ENCODE data around the gene LMAN2. TPM values are rescaled to one million over a fixed set of nuclear protein-coding genes. Genes with fewer than 3 reads are reported as not detected.

Gene LMAN2
- total RNA-seq, 1 donor from 2014 or later = 103 TPM

DNA sequence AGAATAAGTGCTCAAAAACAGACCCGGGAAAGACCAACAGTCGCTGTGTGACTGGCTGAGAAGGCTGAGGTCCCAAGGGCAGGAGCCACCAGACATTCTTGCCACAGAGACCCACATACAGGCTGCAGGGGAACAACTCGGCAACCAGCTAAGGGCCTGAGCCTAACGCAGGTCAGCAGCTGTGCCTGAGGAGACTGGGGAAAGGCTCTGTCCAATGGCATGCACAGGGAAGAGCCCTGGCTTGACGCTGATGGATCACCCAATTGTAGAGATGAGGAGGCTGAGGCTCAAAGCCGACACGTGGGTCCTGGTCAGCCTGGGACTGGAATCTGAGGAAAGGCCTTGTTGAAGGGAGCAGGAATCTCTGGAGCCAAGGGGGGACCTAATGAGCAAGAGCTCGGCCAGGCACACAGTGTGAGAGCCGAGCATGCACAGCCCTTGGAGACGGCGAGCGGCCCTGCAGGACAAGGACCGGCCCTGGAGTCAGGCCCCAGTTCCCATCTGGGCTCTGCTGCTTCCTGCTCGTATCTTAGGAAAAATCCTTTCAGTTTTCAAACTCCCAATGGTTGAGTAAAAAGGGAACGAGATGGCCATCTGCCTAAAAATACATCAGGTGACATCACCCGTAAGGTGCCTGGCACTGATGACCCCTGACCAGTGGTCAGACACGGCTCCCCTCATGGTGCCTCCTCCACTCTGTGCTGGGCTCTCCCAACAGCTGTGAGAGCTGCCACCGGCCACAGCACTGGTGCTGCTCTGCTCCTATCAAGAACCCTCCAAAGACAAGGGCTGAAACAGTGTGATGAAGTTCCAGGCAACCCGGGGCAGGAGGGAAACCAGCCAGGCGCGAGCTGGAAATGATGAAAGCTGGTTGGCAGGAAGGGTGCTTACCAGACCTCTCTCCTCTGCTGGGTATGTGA is 16.4 kb downstream of the LMAN2 start:
- H3K4me3 ChIP-seq (ENCODE audit: insufficient read depth, low read depth, low read length) = no peak overlapping the region
- no peaks in the 10 kb centered on the region for H3K27me3 Mint-ChIP-seq (ENCODE audit: low read depth, unreplicated experiment)
- no peak overlapping the region for H3K9ac ChIP-seq (ENCODE audit: low read length)
- H3K4me2 ChIP-seq (ENCODE audit: low read length) = no peak overlapping the region
- H3K79me2 ChIP-seq (ENCODE audit: insufficient read depth, low read length) = peaks cover 24% of the 10 kb centered on the region
- H3K36me3 Mint-ChIP-seq (ENCODE audit: low read depth, unreplicated experiment) = peaks cover 18% of the 10 kb centered on the region
- no peak overlapping the region for H3K4me3 Mint-ChIP-seq (ENCODE audit: unreplicated experiment)
- H2AFZ ChIP-seq (ENCODE audit: low read depth, low read length) = no peak overlapping the region
- FAIRE-seq (no peak), DNase-seq (ENCODE audit: low read depth) (no peak)
- no peaks in the 10 kb centered on the region for H3K9me3 ChIP-seq (ENCODE audit: insufficient read depth, low read depth, low read length)
- H3K4me1 ChIP-seq (ENCODE audit: insufficient read depth, low read length) = no peaks in the 10 kb centered on the region
- H3K36me3 ChIP-seq (ENCODE audit: insufficient read depth, low read length) = peaks cover 14% of the 10 kb centered on the region
- no peak for TF ChIP-seq EZH2 (IDR thresholded peaks at IDR 0.05; ENCODE audit: insufficient read depth, low read length)
- TF ChIP-seq, protein P1, sequence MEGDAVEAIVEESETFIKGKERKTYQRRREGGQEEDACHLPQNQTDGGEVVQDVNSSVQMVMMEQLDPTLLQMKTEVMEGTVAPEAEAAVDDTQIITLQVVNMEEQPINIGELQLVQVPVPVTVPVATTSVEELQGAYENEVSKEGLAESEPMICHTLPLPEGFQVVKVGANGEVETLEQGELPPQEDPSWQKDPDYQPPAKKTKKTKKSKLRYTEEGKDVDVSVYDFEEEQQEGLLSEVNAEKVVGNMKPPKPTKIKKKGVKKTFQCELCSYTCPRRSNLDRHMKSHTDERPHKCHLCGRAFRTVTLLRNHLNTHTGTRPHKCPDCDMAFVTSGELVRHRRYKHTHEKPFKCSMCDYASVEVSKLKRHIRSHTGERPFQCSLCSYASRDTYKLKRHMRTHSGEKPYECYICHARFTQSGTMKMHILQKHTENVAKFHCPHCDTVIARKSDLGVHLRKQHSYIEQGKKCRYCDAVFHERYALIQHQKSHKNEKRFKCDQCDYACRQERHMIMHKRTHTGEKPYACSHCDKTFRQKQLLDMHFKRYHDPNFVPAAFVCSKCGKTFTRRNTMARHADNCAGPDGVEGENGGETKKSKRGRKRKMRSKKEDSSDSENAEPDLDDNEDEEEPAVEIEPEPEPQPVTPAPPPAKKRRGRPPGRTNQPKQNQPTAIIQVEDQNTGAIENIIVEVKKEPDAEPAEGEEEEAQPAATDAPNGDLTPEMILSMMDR (IDR thresholded peaks at IDR 0.05; ENCODE audit: insufficient read depth, low read depth, low read length) = no peak
- peaks cover 65% of the 10 kb centered on the region for H4K20me1 ChIP-seq (ENCODE audit: insufficient read depth, low read length)
- no peak overlapping the region for H3K27ac Mint-ChIP-seq (ENCODE audit: unreplicated experiment)
- H3K4me1 Mint-ChIP-seq (ENCODE audit: low read depth, unreplicated experiment) = no peaks in the 10 kb centered on the region
- H3K27me3 ChIP-seq (ENCODE audit: insufficient read depth, low read length) = no peaks in the 10 kb centered on the region
- H3K9me3 Mint-ChIP-seq (ENCODE audit: unreplicated experiment) = no peaks in the 10 kb centered on the region
- no peak overlapping the region for H3K27ac ChIP-seq (ENCODE audit: low read depth, low read length)

DNA sequence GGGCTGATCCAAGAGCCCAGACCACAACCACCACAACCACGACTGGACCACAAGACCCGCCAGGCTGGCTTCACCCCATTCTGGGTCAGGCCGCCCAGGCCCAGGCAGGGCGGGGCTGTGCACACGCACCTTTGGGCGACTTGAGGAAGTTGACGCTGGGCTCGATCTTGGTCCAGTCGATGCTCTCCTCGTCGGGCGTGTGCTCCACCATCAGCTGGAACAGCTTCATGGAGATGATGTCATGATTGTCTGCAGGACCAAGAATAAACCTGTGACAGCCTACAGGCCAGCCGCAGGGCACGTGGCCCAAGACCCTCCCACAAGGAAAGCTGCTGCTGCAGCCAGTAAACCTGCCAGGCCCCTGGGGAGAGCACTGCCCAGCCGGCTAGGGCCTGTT is 17.3 kb downstream of the LMAN2 start:
- Mint-ChIP-seq H3K36me3 (ENCODE audit: low read depth, unreplicated experiment) (peaks cover 23% of the 10 kb centered on the region), H3K4me3 (ENCODE audit: unreplicated experiment) (no peak overlapping the region), H3K27me3 (ENCODE audit: low read depth, unreplicated experiment) (no peaks in the 10 kb centered on the region), H3K4me1 (ENCODE audit: low read depth, unreplicated experiment) (no peaks in the 10 kb centered on the region), H3K27ac (ENCODE audit: unreplicated experiment) (no peak overlapping the region), H3K9me3 (ENCODE audit: unreplicated experiment) (no peaks in the 10 kb centered on the region)
- Histone ChIP-seq H3K4me1 (ENCODE audit: insufficient read depth, low read length) (no peaks in the 10 kb centered on the region), H3K4me3 (ENCODE audit: insufficient read depth, low read depth, low read length) (no peak overlapping the region), H3K9ac (ENCODE audit: low read length) (no peak overlapping the region), H3K4me2 (ENCODE audit: low read length) (no peak overlapping the region), H3K79me2 (ENCODE audit: insufficient read depth, low read length) (peaks cover 15% of the 10 kb centered on the region), H4K20me1 (ENCODE audit: insufficient read depth, low read length) (peaks cover 57% of the 10 kb centered on the region), H2AFZ (ENCODE audit: low read depth, low read length) (no peak overlapping the region), H3K27me3 (ENCODE audit: insufficient read depth, low read length) (no peaks in the 10 kb centered on the region), H3K36me3 (ENCODE audit: insufficient read depth, low read length) (peaks cover 14% of the 10 kb centered on the region), H3K27ac (ENCODE audit: low read depth, low read length) (no peak overlapping the region), H3K9me3 (ENCODE audit: insufficient read depth, low read depth, low read length) (no peaks in the 10 kb centered on the region)
- FAIRE-seq (no peak), DNase-seq (ENCODE audit: low read depth) (no peak)
- TF ChIP-seq, protein P1 (IDR thresholded peaks at IDR 0.05; ENCODE audit: insufficient read depth, low read depth, low read length) = no peak
- no peak for TF ChIP-seq EZH2 (IDR thresholded peaks at IDR 0.05; ENCODE audit: insufficient read depth, low read length)

Measured in astrocyte (in vitro differentiated cells and primary cell).